SHP77 treated with DMSO at 0.1 percent for 48 hours (cell line): ENCODE results near the gene PITPNB.

Experiments
- DNase-seq: peaks from one replicate; lab custom pipeline; 2025; lab: John Stamatoyannopoulos, UW

Gene PITPNB

GRCh38 chr22:27832606-27833005, 86.5 kb downstream of the PITPNB start:
- no peak for DNase-seq

GRCh38 chr22:27829620-27830019, 89.4 kb downstream of the PITPNB start:
- no peak for DNase-seq

GRCh38 chr22:27827604-27828587, 91.2 kb downstream of the PITPNB start:
- no peak for DNase-seq

DNA sequence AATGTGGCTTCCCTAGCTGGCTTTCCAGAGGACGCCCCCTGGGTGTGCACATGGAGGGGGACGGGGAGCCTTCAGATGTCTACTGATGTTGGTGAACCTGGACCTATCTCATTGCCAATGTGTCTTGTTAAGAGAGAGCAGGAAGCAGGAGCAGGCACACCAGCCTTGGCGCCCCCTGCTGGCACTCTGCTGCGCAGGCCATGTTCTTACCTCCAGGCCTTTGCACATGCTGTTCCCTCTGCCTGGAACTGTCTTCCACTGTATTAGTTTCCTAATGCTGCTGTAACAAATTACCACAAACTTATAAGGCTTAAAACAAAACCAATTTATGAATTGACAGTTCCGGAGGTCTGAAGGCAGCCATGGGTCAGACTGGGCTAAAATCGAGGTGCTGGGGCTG, 93.9 kb downstream of the PITPNB start:
- DNase-seq = no peak

DNA sequence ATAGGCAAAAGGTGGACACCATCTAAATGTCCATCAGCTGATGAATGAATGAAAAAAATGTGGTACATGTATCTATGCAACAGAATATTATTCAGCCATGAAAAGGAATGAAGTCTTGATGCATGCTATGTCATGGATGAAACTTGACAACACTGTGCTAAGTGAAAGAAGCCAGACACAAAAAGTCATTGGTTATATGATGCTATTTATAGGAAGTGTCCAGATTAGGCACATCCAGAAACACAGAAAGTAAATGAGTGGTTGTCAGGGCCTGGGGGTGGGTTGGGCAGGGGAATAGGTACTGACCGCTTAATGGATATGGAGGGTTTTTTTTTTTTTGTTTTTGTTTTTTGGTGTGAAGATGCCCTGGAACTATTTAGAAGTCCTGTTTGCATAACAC, 95.8 kb downstream of the PITPNB start:
- no peak for DNase-seq

DNA sequence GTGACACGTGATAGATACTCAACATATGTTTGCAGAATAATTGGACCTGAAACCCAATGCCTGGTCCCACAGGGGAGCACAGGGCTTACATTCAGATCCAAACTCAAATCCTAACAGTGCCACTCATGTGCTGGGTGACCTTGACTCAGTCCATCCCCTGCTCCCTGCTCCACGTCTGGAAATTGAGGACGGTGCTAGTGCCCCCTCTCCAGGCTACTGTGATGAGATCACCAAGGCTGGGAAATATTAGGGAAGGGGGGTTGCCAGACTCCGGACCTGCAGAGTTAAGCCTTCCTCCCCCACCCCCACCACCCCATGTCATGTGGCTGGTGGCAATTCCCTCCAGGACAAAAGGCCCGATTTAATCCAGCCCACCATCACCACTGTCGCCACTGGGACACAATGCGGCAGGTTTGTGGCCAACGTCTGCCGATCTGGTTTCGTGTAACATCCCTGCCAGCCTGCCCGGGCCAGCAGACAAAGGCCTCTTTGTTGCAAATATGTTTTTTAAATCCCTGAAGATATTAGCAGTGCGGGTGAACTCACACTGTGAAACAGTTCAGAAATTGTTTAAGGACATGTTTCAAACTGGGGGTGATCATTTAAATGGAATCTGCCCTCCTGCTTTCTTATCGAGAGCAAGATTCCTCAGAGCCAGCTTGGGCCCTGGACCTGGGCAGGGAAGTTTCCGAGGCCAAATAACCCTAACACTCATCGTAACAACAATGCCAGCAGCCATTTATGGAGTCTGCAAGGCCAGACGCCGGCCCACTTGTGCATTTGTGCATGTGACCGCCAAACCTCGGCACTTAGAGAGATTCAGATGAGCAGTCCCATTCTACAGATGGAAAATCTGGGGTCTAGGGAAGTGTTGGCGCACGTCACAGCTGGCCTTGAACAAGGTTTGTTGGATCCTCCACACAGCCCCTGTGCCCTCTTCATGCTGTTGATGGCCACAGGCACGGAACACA, 97.9 kb downstream of the PITPNB start:
- DNase-seq = no peak

DNA sequence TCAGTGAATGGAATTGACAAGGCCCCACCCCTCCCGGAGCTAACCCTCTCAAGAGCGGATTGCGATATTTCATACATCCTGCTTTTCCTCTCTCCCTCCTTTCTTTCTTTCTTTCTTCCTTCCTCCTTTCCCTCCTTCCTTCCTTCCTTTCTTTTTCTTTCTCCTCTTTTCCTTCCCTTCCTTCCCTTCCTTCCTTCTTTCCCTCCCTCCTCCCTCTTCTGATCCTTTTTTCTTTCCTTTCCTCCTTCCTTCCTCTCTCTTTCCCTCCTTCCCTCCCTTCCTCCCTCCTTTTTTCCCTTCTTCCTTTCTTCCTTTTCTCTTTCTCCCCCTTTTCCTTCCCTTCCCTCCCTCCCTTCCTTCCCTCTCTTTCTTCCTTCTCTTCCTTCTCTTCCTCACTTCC, 102.5 kb downstream of the PITPNB start:
- DNase-seq = no peak

- DNase-seq = no peak
Measured at GRCh38 chr22:27815826-27816530, 103.1 kb downstream of the PITPNB start.

GRCh38 chr22:27814993-27815392, 104.1 kb downstream of the PITPNB start:
- no peak for DNase-seq

GRCh38 chr22:27811778-27812177, 107.3 kb downstream of the PITPNB start:
- no peak for DNase-seq

- peak; percentile 4 for DNase-seq
Measured at GRCh38 chr22:27810609-27811151, 108.4 kb downstream of the PITPNB start.

GRCh38 chr22:27809700-27810608, 109.1 kb downstream of the PITPNB start:
- DNase-seq = no peak

DNA sequence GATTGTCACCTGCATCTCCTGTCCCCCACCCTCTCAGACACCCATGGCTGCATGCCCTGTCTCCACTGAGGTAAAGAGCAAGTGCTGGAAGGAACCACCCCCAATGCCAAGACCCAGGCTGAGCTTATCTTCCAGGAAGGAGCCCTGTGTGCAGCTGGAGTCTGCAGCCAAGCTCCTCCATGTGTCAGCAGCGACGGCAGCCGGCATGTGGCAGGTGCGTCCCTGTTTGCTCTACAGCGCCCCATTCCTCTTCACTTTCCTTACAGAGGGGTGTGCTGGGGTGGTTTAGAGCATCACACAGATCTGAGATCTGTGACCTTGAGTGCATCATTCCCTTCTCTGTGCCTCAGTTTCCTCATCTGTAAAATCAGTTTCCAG, 109.8 kb downstream of the PITPNB start:
- DNase-seq = no peak

DNA sequence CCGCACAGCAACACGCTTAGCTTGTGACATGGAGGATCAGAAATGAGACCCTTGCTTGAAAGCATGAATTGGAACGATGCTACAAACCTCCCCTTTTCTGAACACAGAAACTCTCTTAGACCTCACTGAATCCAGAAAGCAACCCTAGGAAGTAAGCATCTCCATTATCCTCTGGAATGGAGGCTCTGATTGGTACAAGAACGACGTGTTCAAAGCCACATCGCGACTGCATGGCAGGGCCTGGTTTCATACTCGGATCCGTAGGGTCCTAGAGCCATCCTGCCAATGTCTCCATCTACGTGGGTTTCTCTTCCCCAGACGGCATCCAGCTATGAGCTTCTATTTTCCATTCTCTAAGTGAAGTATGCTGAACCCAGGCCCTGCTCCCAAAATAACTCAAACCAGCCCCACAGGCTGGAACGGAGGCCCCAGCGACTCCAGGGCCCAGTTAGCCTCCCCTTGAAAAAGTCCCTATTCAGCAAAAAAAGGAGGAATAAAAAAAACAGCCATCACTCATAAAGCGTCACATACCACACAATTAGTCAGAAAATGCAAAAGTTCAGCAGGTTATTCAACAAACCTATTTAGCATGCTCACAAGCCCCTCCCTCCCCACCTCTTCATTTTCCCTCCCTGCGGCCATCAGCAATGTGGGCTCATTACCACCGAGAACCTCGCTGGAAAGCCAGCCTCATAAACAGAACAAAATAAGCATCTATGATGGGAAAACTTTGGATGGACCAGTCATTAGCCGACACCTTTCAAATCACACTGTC, 110.4 kb downstream of the PITPNB start:
- no peak for DNase-seq

GRCh38 chr22:27805841-27806240, 113.2 kb downstream of the PITPNB start:
- no peak for DNase-seq

DNA sequence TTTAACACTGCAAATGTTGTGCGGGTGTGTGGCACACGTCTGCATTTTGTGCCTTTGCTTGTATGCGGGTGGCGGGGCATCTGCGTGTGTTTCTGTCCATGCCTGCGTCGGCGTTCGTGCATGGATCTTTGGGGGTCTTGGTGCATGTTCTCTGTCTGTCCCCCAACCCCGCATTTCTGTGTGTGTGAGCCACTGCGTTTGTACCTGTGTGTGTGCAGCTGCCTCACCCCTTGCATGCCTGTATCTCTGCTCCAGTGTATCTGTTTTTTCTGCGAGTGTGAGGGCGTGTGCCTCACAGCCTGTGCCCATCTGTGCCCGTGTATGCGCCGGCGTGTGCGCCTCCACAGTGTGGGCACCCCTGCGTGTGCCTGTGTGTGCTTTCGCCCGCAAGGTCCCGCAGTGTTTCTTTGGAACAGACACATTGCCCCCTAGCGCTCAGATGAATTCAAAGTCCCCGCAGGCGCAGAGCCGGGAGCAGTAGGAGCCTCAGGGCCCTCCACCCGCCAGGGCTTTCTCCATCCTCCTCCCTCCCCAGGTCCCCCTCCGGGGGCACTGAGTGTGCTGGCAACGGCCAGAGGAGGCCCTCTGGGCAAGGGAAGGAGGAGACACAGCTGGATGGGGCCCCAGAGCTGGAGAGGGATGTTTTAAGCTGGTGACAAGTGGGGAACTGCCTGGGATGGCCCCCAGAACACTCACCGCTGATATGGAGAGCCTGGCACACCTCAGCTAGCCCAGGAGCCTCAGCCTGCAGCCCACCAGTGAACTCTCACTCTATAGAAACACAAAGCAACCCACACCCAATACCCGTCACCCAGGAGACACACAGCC, 114.4 kb downstream of the PITPNB start:
- DNase-seq = no peak

DNA sequence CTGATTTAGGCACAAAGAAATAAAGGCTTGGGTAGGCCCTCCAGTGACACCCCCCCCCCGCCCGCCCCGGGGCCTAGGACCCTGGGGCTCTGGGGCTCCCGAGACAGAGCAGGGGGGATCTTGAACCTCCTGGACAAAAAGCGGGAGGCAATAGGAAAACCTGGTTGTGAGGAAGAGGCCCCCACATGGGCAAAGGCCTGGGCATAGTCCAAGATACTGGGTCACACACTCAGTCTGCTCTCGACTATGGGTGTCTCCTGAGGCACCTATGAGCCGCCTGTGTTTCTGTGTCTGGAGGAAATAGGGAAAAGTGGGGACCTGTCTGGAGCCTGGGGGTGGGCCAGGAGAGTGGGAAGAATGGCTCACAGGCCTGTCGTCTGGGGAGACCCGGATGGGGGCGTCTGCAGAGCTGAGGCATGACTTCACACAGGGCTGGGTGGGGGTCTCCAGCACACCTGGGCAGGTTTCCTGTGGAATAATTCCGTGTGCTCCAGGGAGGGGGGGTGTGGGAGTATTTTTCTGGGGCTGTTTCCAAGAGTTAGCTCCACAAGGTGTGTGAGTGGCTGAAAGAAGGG, 115.1 kb downstream of the PITPNB start:
- DNase-seq = no peak

- DNase-seq = no peak
Measured at GRCh38 chr22:27802346-27803073, 116.5 kb downstream of the PITPNB start.
